Right lobe of liver (tissue), 6 donors: ENCODE results near the gene RHOU. TPM values are rescaled to one million over a fixed set of nuclear protein-coding genes. Genes with fewer than 3 reads are reported as not detected.

Experiments used
- ATAC-seq, 4 donors: fragments of 200-7000 bp; cut with Tn5 transposase; one replicate each; pipeline ENCODE4 v1.9.1; 2020; ENCODE audit warnings: mild to moderate bottlenecking in 4 of 4, moderate library complexity in 4 of 4
- DNase-seq, 3 donors: peaks; one replicate each; pipeline ENCODE4 v3.0.0-alpha.2; 2020
- H3K27ac ChIP-seq, 3 donors: fragments of 200-600 bp; one replicate each; pipeline ENCODE4 v1.8.0; 2022
- H3K27me3 ChIP-seq, 2 donors: fragments of 200-600 bp; one replicate each; pipeline ENCODE4 v1.8.0; 2022
- H3K36me3 ChIP-seq, 4 donors: fragments of 200-600 bp; sonication (generic) in 1 of 4; one replicate each; pipeline versions ENCODE4 v1.5.1 to v1.8.0; 2017 to 2022; ENCODE audit warnings: control low read depth in 1 of 4
- H3K4me1 ChIP-seq, 4 donors: fragments of 200-600 bp; sonication (generic) in 1 of 4; one replicate each; pipeline versions ENCODE4 v1.5.1 to v1.8.0; 2017 to 2022; ENCODE audit warnings: control low read depth in 1 of 4
- H3K4me3 ChIP-seq, 3 donors: fragments of 200-600 bp; one replicate each; pipeline ENCODE4 v1.8.0; 2022
- H3K9me3 ChIP-seq, 4 donors: fragments of 200-600 bp; sonication (generic) in 1 of 4; one replicate each; pipeline versions ENCODE4 v1.5.1 to v1.8.0; 2017 to 2022; ENCODE audit warnings: control low read depth in 1 of 4
- CTCF ChIP-seq, 4 donors: fragments of 200-600 bp in 3 of 4; fragments of 450-650 bp in 1 of 4; IDR thresholded peaks; one replicate each; pipeline versions ENCODE4 v1.5.1 to v1.8.0; 2016 to 2022; ENCODE audit warnings: antibody characterized with exemption in 4 of 4, mild to moderate bottlenecking in 2 of 4
- POLR2A ChIP-seq: fragments of 450-650 bp; IDR thresholded peaks from one replicate; pipeline ENCODE4 v1.6.1; 2017; ENCODE audit warnings: antibody characterized with exemption, mild to moderate bottlenecking
- WGBS: methylation state at CpG from one replicate; pipeline ENCODE4 v1.1.6; 2018; ENCODE audit warnings: low coverage, low lambda C conversion rate; ENCODE audit not compliant: insufficient coverage; ENCODE audit errors: missing lambda C conversion rate; 5-methylcytosine and 5-hydroxymethylcytosine counted together
- intact Hi-C, 2 donors: fragments of 100-400 bp; cut with DNase I; formaldehyde crosslinking; loops; one replicate each; pipeline versions ENCODE4 v1.11.2 to v1.14.1; 2022
- total RNA-seq, 6 experiments: library from RNA; depleted of rRNA in 2 of 6; stranded (reverse); fragments of >200 nt in 2 of 6; fragmentation: NEBNext Ultra II Directional in 3 of 6; extraction: Animal tissue kit (Norgen Biotek cat#: 25700) in 3 of 6; gene quantifications; one replicate each; pipeline versions ENCODE4 v1.1.0 to v1.2.4, GENCODE V29; 2016 to 2023
- donor health status: DM: no; HTN: yes; CAD: no.
- donor health status: DM: no; HTN: no; CAD: no.
- donor health status: DM: no; HTN: no; CAD: no.
- donor health status: DM: no; HTN: yes; CAD: no.
- donor health status: DM: no; HTN: yes; CAD: no.

The RHOU gene
- total RNA-seq, 6 experiments from 2014 or later: 16.6 to 22.2 (median 19.6) TPM

GRCh38 chr1:228758447-228758846, 23.2 kb downstream of the RHOU start:
- Histone ChIP-seq H3K36me3 (no peaks in the 10 kb centered on the region), H3K4me3 (no peak overlapping the region), H3K27me3 (no peaks in the 10 kb centered on the region), H3K9me3 (no peaks in the 10 kb centered on the region), H3K4me1 (peaks cover 0 to 9% (median 0%) of the 10 kb centered on the region in 4 donors), H3K27ac (peak overlapping the region in 1 of 3 donors; percentile 18)
- WGBS: 49% methylated on average over 3 of the region's 4 CpGs
- peak in 1 of 3 donors; percentile 62 for DNase-seq
- intact Hi-C loops: no loop called here
- ATAC-seq: peak; percentile 75 to 94 (median 88)
- TF ChIP-seq POLR2A (no peak), CTCF (IDR thresholded peaks at IDR 0.05) (no peak)

- WGBS: 81% methylated on average over 1 of the region's 9 CpGs
- peaks cover 0 to 9% (median 0%) of the 10 kb centered on the region in 4 donors for H3K4me1 ChIP-seq
- no peaks in the 10 kb centered on the region for H3K36me3 ChIP-seq
- intact Hi-C loops: no loop called here
- no peak overlapping the region for H3K4me3 ChIP-seq
- ATAC-seq (no peak), DNase-seq (no peak)
- H3K9me3 ChIP-seq: no peaks in the 10 kb centered on the region
- TF ChIP-seq CTCF (IDR thresholded peaks at IDR 0.05): no peak
- no peak for TF ChIP-seq POLR2A
- no peaks in the 10 kb centered on the region for H3K27me3 ChIP-seq
- H3K27ac ChIP-seq: no peak overlapping the region
These were observed 25.7 kb downstream of the RHOU start for GRCh38 chr1:228760979-228761378.

GRCh38 chr1:228763561-228763960, 28.3 kb downstream of the RHOU start:
- WGBS: 77% methylated on average over 3 of the region's 3 CpGs
- TF ChIP-seq CTCF (IDR thresholded peaks at IDR 0.05): no peak
- TF ChIP-seq POLR2A: no peak

DNA sequence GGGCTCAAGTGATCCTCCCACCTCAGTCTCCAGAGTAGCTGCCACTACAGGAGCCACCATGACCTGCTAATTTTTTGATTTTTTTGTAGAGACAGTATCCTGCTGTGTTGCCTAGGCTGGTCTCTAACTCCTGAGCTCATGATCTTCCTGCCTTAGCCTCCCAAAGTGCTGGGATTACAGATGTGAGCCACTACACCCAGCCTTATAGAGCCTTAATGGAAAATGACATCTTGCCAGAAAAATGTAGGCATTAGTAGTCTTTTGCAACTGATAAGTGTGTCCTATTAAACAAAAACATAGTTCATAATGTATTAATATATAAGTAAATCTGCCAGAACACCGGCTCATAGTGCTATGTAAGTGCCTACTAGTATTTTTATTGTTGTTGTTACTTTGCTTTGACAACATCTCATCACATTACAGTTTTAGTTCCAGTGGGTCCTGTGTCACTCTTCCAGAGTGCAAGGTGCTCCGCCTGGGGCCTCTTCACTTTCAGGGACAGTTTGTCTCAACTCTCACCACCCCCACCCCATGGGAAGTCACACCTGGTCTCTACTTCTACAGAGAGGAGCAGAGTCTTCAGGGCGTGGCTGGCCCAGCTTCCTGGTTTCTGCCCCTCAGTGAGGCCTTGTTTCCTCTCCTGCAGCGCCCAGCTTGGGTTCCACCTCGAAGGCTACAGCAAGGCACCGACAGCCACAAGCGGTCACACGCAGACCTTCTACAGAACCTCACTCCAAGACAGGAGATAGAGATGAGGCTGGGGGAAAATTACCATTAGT, 30.1 kb downstream of the RHOU start:
- DNase-seq (no peak), ATAC-seq (no peak)
- Histone ChIP-seq H3K27me3 (no peaks in the 10 kb centered on the region), H3K27ac (no peak overlapping the region), H3K36me3 (no peaks in the 10 kb centered on the region), H3K4me3 (no peak overlapping the region), H3K4me1 (no peaks in the 10 kb centered on the region), H3K9me3 (no peaks in the 10 kb centered on the region)
- intact Hi-C loops: no loop called here
- 93% methylated on average over 2 of the region's 8 CpGs for WGBS
- TF ChIP-seq POLR2A (no peak), CTCF (IDR thresholded peaks at IDR 0.05) (no peak)

More at GRCh38 chr1:228763561-228763960, 28.3 kb downstream of the RHOU start:
- no peaks in the 10 kb centered on the region for H3K9me3 ChIP-seq
- no peak for DNase-seq
- H3K4me1 ChIP-seq: peaks cover 0 to 2% (median 0%) of the 10 kb centered on the region in 4 donors
- intact Hi-C loops: no loop called here
- no peaks in the 10 kb centered on the region for H3K27me3 ChIP-seq
- ATAC-seq: no peak
- H3K27ac ChIP-seq: no peak overlapping the region
- H3K4me3 ChIP-seq: no peak overlapping the region
- H3K36me3 ChIP-seq: no peaks in the 10 kb centered on the region
